ENCODE results near the gene TRAF2. TPM values are rescaled to one million over a fixed set of nuclear protein-coding genes. Genes with fewer than 3 reads are reported as not detected.

Gene TRAF2
- total RNA-seq, 1 experiment from 2014 or later, result 18.5 TPM

- DNase-seq (ENCODE audit: low read depth), result no peak
These were observed 63.0 kb downstream of the TRAF2 start for GRCh38 chr9:136949239-136949816.

GRCh38 chr9:136949817-136950655, 63.7 kb downstream of the TRAF2 start:
- DNase-seq (ENCODE audit: low read depth), result peak; percentile 76

GRCh38 chr9:136950656-136951276, 64.5 kb downstream of the TRAF2 start:
- peak; percentile 20 for DNase-seq (ENCODE audit: low read depth)

- no peak for DNase-seq (ENCODE audit: low read depth)
These were observed 65.4 kb downstream of the TRAF2 start, which contains the start of gene LCN12 for GRCh38 chr9:136951541-136952320. Gene LCN12, plus strand, starts transcription at chr9:136952273. Its CDS starts 55 bp downstream, at chr9:136952328.

GRCh38 chr9:136952321-136952850, 66.1 kb downstream of the TRAF2 start:
- DNase-seq (ENCODE audit: low read depth), result no peak

GRCh38 chr9:136952876-136953770, 66.8 kb downstream of the TRAF2 start:
- DNase-seq (ENCODE audit: low read depth), result no peak

- DNase-seq (ENCODE audit: low read depth), result no peak
These were observed 67.5 kb downstream of the TRAF2 start for GRCh38 chr9:136953771-136954269.

GRCh38 chr9:136954270-136955083, 68.2 kb downstream of the TRAF2 start:
- DNase-seq (ENCODE audit: low read depth), result no peak

- DNase-seq (ENCODE audit: low read depth), result no peak
These were observed 69.1 kb downstream of the TRAF2 start for GRCh38 chr9:136955202-136955942.

- DNase-seq (ENCODE audit: low read depth), result no peak
These were observed 69.6 kb downstream of the TRAF2 start for GRCh38 chr9:136955943-136956335.

GRCh38 chr9:136956604-136957003, 70.3 kb downstream of the TRAF2 start:
- DNase-seq (ENCODE audit: low read depth), result no peak

GRCh38 chr9:136957461-136957860, 71.1 kb downstream of the TRAF2 start:
- DNase-seq (ENCODE audit: low read depth), result no peak

GRCh38 chr9:136957901-136958300, 71.6 kb downstream of the TRAF2 start:
- no peak for DNase-seq (ENCODE audit: low read depth)

- no peak for DNase-seq (ENCODE audit: low read depth)
These were observed 72.2 kb downstream of the TRAF2 start for GRCh38 chr9:136958473-136958872.

- no peak for DNase-seq (ENCODE audit: low read depth)
These were observed 72.9 kb downstream of the TRAF2 start for GRCh38 chr9:136958898-136959850.

- no peak for DNase-seq (ENCODE audit: low read depth)
These were observed 74.1 kb downstream of the TRAF2 start for GRCh38 chr9:136960212-136960937.

GRCh38 chr9:136960938-136961275, 74.6 kb downstream of the TRAF2 start:
- DNase-seq (ENCODE audit: low read depth), result no peak
